GM23248 (cell line): ENCODE results near the gene SCN1B. TPM values are rescaled to one million over a fixed set of nuclear protein-coding genes. Genes with fewer than 3 reads are reported as not detected.

Source experiments
- DNase-seq: peaks from one replicate; pipeline ENCODE4 v3.0.0-alpha.2; 2015
- H2AFZ ChIP-seq: fragments of 200-600 bp; sonication (generic); 2 replicates; pipeline ENCODE4 v1.6.1; 2016; ENCODE audit warnings: antibody characterized with exemption
- H3F3A ChIP-seq: fragments of 200-600 bp; sonication (generic); 2 replicates; pipeline ENCODE4 v1.6.1; 2016; ENCODE audit warnings: mild to moderate bottlenecking, antibody characterized with exemption, mixed run types; ENCODE audit not compliant: insufficient read depth
- H3K27ac ChIP-seq: fragments of 200-600 bp; sonication (generic); 2 replicates; pipeline ENCODE4 v1.5.1; 2016; ENCODE audit warnings: mild to moderate bottlenecking
- H3K27me3 ChIP-seq: fragments of 200-600 bp; sonication (generic); replicated peaks from 2 replicates; pipeline ENCODE4 v1.6.1; 2016; ENCODE audit warnings: mild to moderate bottlenecking; ENCODE audit not compliant: insufficient read depth
- H3K36me3 ChIP-seq: fragments of 200-600 bp; sonication (generic); 2 replicates; pipeline ENCODE4 v1.6.1; 2016; ENCODE audit warnings: low read depth, mild to moderate bottlenecking
- H3K4me1 ChIP-seq: fragments of 200-600 bp; sonication (generic); 2 replicates; pipeline ENCODE4 v1.6.1; 2016; ENCODE audit warnings: mild to moderate bottlenecking; ENCODE audit not compliant: insufficient read depth
- H3K4me2 ChIP-seq: fragments of 200-600 bp; sonication (generic); one replicate; pipeline ENCODE4 v1.6.1; 2016; ENCODE audit warnings: mild to moderate bottlenecking; ENCODE audit not compliant: unreplicated experiment
- H3K4me3 ChIP-seq: fragments of 200-600 bp; sonication (generic); 2 replicates; pipeline ENCODE4 v1.5.1; 2016; ENCODE audit warnings: mild to moderate bottlenecking
- H3K79me2 ChIP-seq: fragments of 200-600 bp; sonication (generic); 2 replicates; pipeline ENCODE4 v1.6.1; 2016; ENCODE audit warnings: mild to moderate bottlenecking; ENCODE audit not compliant: insufficient read depth
- H3K9ac ChIP-seq: fragments of 200-600 bp; sonication (generic); 2 replicates; pipeline ENCODE4 v1.6.1; 2016; ENCODE audit warnings: mild to moderate bottlenecking
- H3K9me2 ChIP-seq: fragments of 200-600 bp; sonication (generic); 2 replicates; pipeline ENCODE4 v1.6.1; 2016; ENCODE audit warnings: mixed run types, mild to moderate bottlenecking, moderate library complexity; ENCODE audit not compliant: insufficient read depth
- H3K9me3 ChIP-seq: fragments of 200-600 bp; sonication (generic); one replicate; pipeline ENCODE4 v1.6.1; 2017; ENCODE audit warnings: low read depth
- H4K20me1 ChIP-seq: fragments of 200-600 bp; sonication (generic); 2 replicates; pipeline ENCODE4 v1.6.0; 2016; ENCODE audit not compliant: insufficient read depth
- EZH2 ChIP-seq: fragments of 200-600 bp; sonication (generic); IDR thresholded peaks from 2 replicates; pipeline ENCODE4 v1.6.1; 2018; ENCODE audit warnings: antibody characterized with exemption, mild to moderate bottlenecking; ENCODE audit not compliant: insufficient read depth, poor library complexity, severe bottlenecking
- EZH2phosphoT487 ChIP-seq: fragments of 200-600 bp; sonication (generic); IDR thresholded peaks from 2 replicates; pipeline ENCODE4 v1.6.1; 2018; ENCODE audit warnings: antibody characterized with exemption, moderate library complexity, mild to moderate bottlenecking, low read depth; ENCODE audit not compliant: insufficient read depth
- WGBS, 2 experiments: methylation state at CpG; one replicate each; pipeline ENCODE4 v1.1.6; 2015 to 2017; ENCODE audit warnings: low lambda C conversion rate in 2 of 2, low coverage in 1 of 2; ENCODE audit errors: missing lambda C conversion rate in 2 of 2; 5-methylcytosine and 5-hydroxymethylcytosine counted together
- in situ Hi-C: fragments of 300-500 bp; cut with MboI; formaldehyde crosslinking; loops from 2 replicates; pipeline ENCODE4 v1.15.0; 2020
- polyA plus RNA-seq: library from polyadenylated mRNA; unstranded; fragments of >200 nt; fragmentation: Nextera tagmentation; extraction: Ambion mirVana; gene quantifications from 2 replicates; pipeline ENCODE4 v1.2.1, GENCODE V29; 2016
- total RNA-seq: library from RNA; depleted of rRNA; stranded (reverse); fragments of >200 nt; shearing (Covaris generic); gene quantifications from 2 replicates; pipeline ENCODE4 v1.2.3, GENCODE V29; 2014

Gene SCN1B
- total and polyA plus RNA-seq, 2 experiments from 2014 or later: 1.5 to 1.7 TPM

DNA sequence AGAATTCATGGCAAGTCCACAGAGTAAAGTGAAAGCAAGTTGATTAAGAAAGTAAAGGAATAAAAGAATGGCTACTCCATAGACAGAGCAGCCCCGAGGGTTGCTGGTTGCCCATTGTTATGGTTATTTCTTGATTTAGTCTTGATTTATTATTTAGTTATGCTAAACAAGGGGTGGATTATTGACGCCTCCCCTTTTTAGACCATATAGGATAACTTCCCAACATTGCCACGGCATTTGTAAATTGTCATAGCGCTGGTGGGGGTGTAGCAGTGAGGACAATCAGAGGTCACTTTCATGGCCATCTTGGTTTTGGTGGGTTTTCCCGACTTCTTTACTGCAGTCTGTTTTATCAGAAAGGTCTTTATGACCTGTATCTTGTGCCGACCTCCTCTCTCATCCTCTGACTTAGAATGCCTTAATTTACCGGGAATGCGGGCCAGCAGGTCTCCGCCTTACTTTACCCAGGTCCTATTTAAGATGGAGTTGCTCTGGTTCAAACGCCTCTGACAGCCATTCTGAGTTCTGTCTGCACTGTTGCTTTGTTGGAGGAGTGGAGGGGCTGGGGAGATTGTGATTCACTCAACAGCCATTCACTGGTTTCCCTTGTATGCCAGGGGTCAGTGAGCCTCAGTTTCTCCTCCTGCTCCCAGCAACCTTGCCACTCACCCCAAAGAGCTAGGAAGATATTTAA lies 38.8 kb downstream of the SCN1B start:
- Histone ChIP-seq H3F3A (no peaks in the 10 kb centered on the region), H3K36me3 (no peaks in the 10 kb centered on the region), H3K27me3 (0 out of 2 replicates have a peak, but pooled peaks cover 3% of the 10 kb centered on the region), H4K20me1 (no peaks in the 10 kb centered on the region), H3K4me3 (no peak overlapping the region), H3K9ac (no peak overlapping the region), H3K4me1 (0 out of 2 replicates have a peak, but pooled peaks cover 2% of the 10 kb centered on the region), H3K9me3 (no peaks in the 10 kb centered on the region), H3K4me2 (no peak overlapping the region), H3K79me2 (no peaks in the 10 kb centered on the region), H2AFZ (no peak overlapping the region), H3K27ac (no peak overlapping the region), H3K9me2 (no peaks in the 10 kb centered on the region)
- WGBS, 2 experiments: 69 to 72% methylated on average over 10 of the region's 10 CpGs
- TF ChIP-seq EZH2phosphoT487 (no peak), EZH2 (no peak)
- in situ Hi-C loops: no loop called here
- DNase-seq: no peak

DNA sequence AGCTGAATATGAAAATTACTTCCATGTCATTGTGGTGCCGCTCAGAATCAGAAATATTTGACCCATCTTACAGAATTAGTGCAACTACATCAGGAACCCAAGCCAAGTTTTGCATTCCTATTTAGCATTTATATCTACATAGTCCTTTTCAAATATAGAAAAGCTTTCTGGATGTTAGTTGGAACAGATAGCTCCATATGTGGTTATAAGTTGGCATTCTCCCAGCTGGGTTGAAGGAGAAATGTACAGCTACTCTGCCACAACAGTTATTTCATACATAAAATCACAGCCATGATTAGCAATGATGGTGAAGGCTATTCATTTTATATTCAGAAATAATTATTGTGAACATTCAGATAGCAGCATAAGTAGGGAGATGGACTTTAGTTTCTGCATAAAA lies 39.4 kb downstream of the SCN1B start:
- DNase-seq: no peak
- TF ChIP-seq EZH2phosphoT487: no peak
- no peak for TF ChIP-seq EZH2
- no peaks in the 10 kb centered on the region for H3K36me3 ChIP-seq

GRCh38 chr19:35070471-35070870 lies 40.2 kb downstream of the SCN1B start:
- in situ Hi-C loops: no loop called here

More for the DNA sequence above, 39.4 kb downstream of the SCN1B start:
- H3F3A ChIP-seq: no peaks in the 10 kb centered on the region
- in situ Hi-C loops: no loop called here
- no peak overlapping the region for H3K27ac ChIP-seq
- H2AFZ ChIP-seq: no peak overlapping the region
- H3K79me2 ChIP-seq: no peaks in the 10 kb centered on the region
- H3K27me3 ChIP-seq: 0 out of 2 replicates have a peak, but pooled peaks cover 3% of the 10 kb centered on the region
- no peak overlapping the region for H3K4me3 ChIP-seq
- H3K9ac ChIP-seq: no peak overlapping the region
- H3K4me1 ChIP-seq: 0 out of 2 replicates have a peak, but pooled peaks cover 2% of the 10 kb centered on the region
- H3K9me2 ChIP-seq: no peaks in the 10 kb centered on the region
- H3K9me3 ChIP-seq: no peaks in the 10 kb centered on the region
- H4K20me1 ChIP-seq: no peaks in the 10 kb centered on the region
- H3K4me2 ChIP-seq: no peak overlapping the region
- 4 to 7% methylated on average over 1 of the region's 1 CpG for WGBS, 2 experiments

DNA sequence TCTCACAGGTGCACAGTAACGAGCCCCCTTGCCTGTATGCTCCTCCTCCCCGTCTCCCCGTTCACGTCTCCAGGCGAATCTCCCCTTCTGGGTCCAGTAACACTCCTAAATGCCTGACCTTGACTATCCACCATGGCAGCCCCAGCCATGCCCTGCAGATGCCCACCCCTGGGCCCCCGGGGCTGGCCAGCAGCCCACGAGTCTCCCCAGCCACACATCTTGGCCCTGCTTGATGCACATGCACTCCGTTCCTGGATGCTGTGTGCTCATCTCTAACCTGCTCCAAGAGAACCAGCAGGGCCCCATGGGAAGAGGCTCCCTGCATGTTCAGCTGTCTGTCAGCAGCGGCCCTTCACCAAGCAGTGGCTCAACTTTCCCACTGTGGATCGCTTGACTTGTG lies 43.2 kb downstream of the SCN1B start:
- WGBS, 2 experiments: 54% methylated on average over 9 to 10 of the region's 10 CpGs
- no peaks in the 10 kb centered on the region for H3K9me3 ChIP-seq

More at GRCh38 chr19:35070471-35070870, 40.2 kb downstream of the SCN1B start:
- H3F3A ChIP-seq: no peaks in the 10 kb centered on the region
- H3K79me2 ChIP-seq: no peaks in the 10 kb centered on the region
- H3K4me1 ChIP-seq: 0 out of 2 replicates have a peak, but pooled peaks cover 2% of the 10 kb centered on the region
- no peak overlapping the region for H2AFZ ChIP-seq
- DNase-seq: no peak
- H3K9me3 ChIP-seq: no peaks in the 10 kb centered on the region
- H3K9ac ChIP-seq: no peak overlapping the region
- TF ChIP-seq EZH2 (no peak), EZH2phosphoT487 (no peak)
- H3K27ac ChIP-seq: no peak overlapping the region
- H4K20me1 ChIP-seq: no peaks in the 10 kb centered on the region
- 49 to 51% methylated on average over 3 of the region's 3 CpGs for WGBS, 2 experiments
- 0 out of 2 replicates have a peak, but pooled peaks cover 3% of the 10 kb centered on the region for H3K27me3 ChIP-seq
- H3K9me2 ChIP-seq: no peaks in the 10 kb centered on the region
- no peak overlapping the region for H3K4me2 ChIP-seq
- H3K4me3 ChIP-seq: no peak overlapping the region
- no peaks in the 10 kb centered on the region for H3K36me3 ChIP-seq

More for the DNA sequence above, 43.2 kb downstream of the SCN1B start:
- H3K9me2 ChIP-seq: no peaks in the 10 kb centered on the region
- no peaks in the 10 kb centered on the region for H3K79me2 ChIP-seq
- H3K4me2 ChIP-seq: no peak overlapping the region
- no peak overlapping the region for H3K4me3 ChIP-seq
- H3K27me3 ChIP-seq: peaks cover 9% of the 10 kb centered on the region; the same call in 1 of the 2 replicates
- TF ChIP-seq EZH2: no peak
- no peak for TF ChIP-seq EZH2phosphoT487
- H3K9ac ChIP-seq: no peak overlapping the region
- no peaks in the 10 kb centered on the region for H3F3A ChIP-seq
- no peaks in the 10 kb centered on the region for H4K20me1 ChIP-seq
- no peak for DNase-seq
- H3K4me1 ChIP-seq: 0 out of 2 replicates have a peak, but pooled peaks cover under 1% of the 10 kb centered on the region
- in situ Hi-C loops: no loop called here
- H3K36me3 ChIP-seq: no peaks in the 10 kb centered on the region
- no peak overlapping the region for H3K27ac ChIP-seq
- no peak overlapping the region for H2AFZ ChIP-seq
